Epithelial cell of esophagus (primary cell): Measurements from ENCODE around the gene PLB1.

Experiments
- DNase-seq: peaks from one replicate; pipeline ENCODE4 v3.0.0; 2010; ENCODE audit warnings: low read depth
- H3K4me3 ChIP-seq: 2 replicates; pipeline ENCODE4 v1.5.1; 2011; ENCODE audit warnings: mild to moderate bottlenecking, low read length, control low read depth
- CTCF ChIP-seq: IDR thresholded peaks from 2 replicates; pipeline ENCODE4 v1.5.1; 2011; ENCODE audit warnings: low read depth, mild to moderate bottlenecking, low read length, control low read depth, inconsistent platforms; ENCODE audit not compliant: insufficient read depth; ENCODE audit errors: missing control alignments

PLB1 gene

GRCh38 chr2:28647682-28648081 is 151.8 kb downstream of the PLB1 start:
- DNase-seq = no peak
- H3K4me3 ChIP-seq = no peak overlapping the region
- TF ChIP-seq CTCF = no peak

- no peak overlapping the region for H3K4me3 ChIP-seq
- DNase-seq = no peak
- no peak for TF ChIP-seq CTCF
Observed at GRCh38 chr2:28648147-28648546, 152.3 kb downstream of the PLB1 start.

- H3K4me3 ChIP-seq = no peak overlapping the region
- no peak for TF ChIP-seq CTCF
- DNase-seq = no peak
Observed at GRCh38 chr2:28648671-28649395, 153.0 kb downstream of the PLB1 start.

- TF ChIP-seq CTCF = no peak
- H3K4me3 ChIP-seq = no peak overlapping the region
- peak; percentile 78 for DNase-seq
Observed at GRCh38 chr2:28649481-28650265, 153.8 kb downstream of the PLB1 start.

- DNase-seq = no peak
- no peak overlapping the region for H3K4me3 ChIP-seq
- no peak for TF ChIP-seq CTCF
Observed at GRCh38 chr2:28650266-28650584, 154.4 kb downstream of the PLB1 start.

- no peak for TF ChIP-seq CTCF
- peak; percentile 64 for DNase-seq
- no peak overlapping the region for H3K4me3 ChIP-seq
Observed at GRCh38 chr2:28652217-28652616, 156.4 kb downstream of the PLB1 start.
